IPS DF 19.7 (cell line): ENCODE measurements around the gene OR10G7.
"Not testable (repeated sequence)": the region's sequence is repeated elsewhere in the genome, so short reads cannot be mapped to it uniquely, and the experiment has no call there.

Source experiments
- DNase-seq: peaks from one replicate; pipeline ENCODE4 v3.0.0-alpha.2; 2013; ENCODE audit warnings: low read depth, low spot score

The OR10G7 gene

DNA sequence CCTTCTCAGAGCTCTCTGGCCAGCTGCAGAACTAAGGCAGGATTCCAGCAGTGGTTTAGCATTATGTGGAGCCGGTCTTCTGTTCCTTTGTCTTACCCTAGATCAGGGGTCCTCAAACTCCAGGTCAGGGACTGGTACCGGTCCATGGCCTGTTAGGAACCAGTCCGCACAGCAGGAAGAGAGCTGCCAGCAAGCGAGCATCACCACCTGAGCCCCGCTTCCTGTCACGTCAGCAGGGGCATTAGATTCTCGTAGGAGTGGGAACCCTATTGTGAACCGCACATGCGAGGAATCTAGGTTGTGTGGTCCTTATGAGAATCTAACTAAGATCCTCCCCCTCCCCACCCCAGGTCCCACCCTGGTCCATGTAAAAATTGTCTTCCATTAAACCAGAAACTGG, 1.6 kb downstream of the OR10G7 start:
- no peak for DNase-seq

DNA sequence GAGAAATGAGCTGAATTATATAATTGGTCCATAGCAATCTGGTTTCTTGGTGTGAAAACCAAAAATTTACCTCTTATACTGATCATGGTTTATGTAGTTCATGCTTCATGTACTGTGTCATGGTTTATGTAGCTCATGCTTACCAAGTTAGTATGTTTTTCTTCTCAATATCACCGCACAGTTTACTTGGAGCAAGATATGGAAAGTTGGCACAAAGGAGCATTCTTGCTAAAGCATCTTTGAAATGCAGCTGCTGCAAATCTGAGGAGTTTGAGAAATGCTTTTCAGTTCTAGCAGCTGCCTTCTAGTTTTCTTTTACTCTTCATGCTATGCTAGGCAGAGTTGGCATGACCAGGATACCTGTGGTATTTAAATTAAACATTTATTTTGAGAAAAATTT, 4.5 kb downstream of the OR10G7 start:
- DNase-seq: no peak

DNA sequence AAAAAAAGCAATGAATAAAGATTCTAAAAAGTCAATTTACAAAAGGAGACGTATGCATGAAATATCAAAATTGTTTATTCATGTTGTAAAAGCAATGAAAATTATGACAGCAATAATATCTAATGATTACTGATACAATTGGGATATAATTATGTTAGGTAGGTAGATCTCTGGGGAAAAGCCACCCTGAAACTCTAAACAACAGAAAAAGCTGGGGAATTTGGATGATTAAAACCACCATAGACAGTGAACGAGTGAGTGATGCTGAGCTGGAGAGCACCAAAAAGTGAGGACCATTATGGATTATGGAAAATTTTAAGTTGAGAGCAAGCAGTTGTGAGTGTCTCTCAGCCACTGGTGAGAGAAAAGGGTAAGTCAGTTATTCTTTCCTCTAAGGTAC, 14.6 kb downstream of the OR10G7 start, which contains the start of gene OR10G8:
Gene OR10G8, plus strand, starts transcription at position 301 of the 400 bp plus-strand sequence. CDS start 2,825 bp downstream, outside the sequence.
- DNase-seq: no peak

DNA sequence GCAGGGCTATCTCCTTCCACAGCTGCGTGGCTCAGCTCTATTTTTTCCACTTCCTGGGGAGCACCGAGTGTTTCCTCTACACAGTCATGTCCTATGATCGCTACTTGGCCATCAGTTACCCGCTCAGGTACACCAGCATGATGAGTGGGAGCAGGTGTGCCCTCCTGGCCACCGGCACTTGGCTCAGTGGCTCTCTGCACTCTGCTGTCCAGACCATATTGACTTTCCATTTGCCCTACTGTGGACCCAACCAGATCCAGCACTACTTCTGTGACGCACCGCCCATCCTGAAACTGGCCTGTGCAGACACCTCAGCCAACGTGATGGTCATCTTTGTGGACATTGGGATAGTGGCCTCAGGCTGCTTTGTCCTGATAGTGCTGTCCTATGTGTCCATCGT, 25.3 kb downstream of the OR10G7 start:
- not testable (repeated sequence) for DNase-seq

DNA sequence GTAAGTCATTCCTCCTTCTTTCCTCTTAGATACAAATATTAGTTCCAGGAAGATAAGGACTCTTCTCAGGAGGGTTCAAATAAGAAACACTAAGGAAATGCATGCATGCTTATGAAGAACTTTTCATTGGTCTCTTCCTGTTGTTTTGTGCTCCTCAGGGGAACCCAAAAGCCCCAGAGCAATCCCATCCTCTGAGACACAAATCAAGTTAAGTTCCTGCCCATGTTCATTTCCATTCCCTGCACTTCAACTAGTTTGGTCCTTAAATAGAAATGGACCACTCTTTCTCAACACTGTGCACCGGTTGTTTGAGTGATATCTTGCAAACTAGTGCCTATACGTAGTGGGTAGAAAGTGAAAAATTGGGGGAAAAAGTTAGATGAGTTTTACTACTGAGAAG, 28.4 kb downstream of the OR10G7 start, which contains the start of gene OR10G4:
Gene OR10G4, plus strand, starts transcription at position 301 of the 400 bp plus-strand sequence. CDS start 2,578 bp downstream, outside the sequence.
- no peak for DNase-seq

DNA sequence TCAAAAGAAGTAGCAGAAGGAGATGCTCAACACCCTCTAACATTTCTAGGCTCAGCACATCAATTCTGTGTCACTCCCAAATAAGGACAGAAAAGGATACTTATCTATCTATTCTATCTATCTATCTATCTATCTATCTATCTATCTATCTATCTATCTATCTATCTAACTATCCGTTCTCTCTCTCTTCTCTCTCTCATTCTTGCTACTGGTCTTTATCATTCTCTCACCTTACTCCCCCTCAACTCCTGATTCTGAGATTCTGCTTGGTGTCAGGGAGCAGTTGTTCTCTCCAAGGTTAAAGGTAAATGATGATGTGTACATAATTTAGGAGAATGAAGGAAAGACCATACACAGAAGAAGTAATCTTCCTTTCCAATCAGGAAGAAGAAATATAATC, 46.0 kb downstream of the OR10G7 start, which contains the start of gene OR10G6:
Gene OR10G6, minus strand, starts transcription at position 43 of the 400 bp plus-strand sequence. Its CDS starts 0 bp downstream, at position 43.
- no peak for DNase-seq
